ENCODE results near the gene POLR2E. TPM values are rescaled to one million over a fixed set of nuclear protein-coding genes. Genes with fewer than 3 reads are reported as not detected.

POLR2E gene
- total RNA-seq: 10 to 100 TPM; 24.9 to 78.1 TPM

DNA sequence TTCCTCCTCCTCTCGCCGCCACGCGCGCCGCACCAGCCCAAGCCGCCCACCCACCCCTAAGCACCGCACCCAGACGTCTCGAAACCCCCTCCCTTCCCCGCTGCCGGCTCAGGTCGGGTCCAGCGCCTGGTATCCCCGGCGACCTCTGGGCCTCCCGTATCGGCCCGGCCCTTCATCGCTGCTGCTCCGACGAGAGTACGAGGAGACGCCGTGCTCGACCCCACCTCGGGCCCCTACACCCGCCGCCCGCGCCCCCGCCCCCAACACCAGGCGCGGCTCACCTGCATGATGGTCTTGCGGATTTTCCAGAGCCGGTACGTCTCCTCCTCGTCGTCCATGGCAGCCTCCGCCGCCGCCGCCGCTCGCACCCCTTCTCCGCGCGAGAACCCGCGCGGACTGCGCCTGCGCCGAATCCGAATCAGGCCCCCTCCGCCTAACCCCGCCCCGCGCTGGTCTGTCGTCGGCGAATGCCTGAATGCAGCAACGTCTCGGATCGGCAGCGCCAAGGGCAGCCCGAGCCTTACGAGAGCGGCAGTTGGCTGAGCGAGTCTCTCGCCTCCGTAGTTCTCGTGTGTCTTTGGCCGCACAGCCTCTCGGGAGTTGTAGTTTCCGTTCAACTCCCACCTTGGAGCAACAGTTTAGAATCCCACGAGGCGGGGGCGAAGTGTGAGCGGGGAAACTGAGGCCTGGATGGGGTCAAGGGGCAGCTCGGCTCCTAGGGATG lies at the start of gene POLR2E:
TSS of gene POLR2E (minus strand) at position 398 of the 724 bp plus-strand sequence. CDS start at position 338, 60 bp downstream.
- 0% methylated on average over 2 to 59 of the region's 81 CpGs for WGBS, 2 donors
- intact Hi-C loops (cut with DNase I): no loop called here
- DNase-seq (peak; percentile 99 to 100 (median 100)), ATAC-seq (peak; percentile 99)
- Histone ChIP-seq H3K9me3 (no peaks in the 10 kb centered on the region), H3K36me3 (replicated peaks in 1 of 2; ENCODE audit: insufficient read depth in 1 of 2, low read depth in 2 of 2) (peaks cover 0 to 11% of the 10 kb centered on the region in 2 donors), H3K4me1 (peaks cover 25% of the 10 kb centered on the region), H3K27ac (peak within 1 kb of the TSS; percentile 22 to 60 (median 50)), H3K4me3 (peak within 1 kb of the TSS; percentile 74 to 87), H3K27me3 (no peaks in the 10 kb centered on the region)
- TF ChIP-seq, protein P1, sequence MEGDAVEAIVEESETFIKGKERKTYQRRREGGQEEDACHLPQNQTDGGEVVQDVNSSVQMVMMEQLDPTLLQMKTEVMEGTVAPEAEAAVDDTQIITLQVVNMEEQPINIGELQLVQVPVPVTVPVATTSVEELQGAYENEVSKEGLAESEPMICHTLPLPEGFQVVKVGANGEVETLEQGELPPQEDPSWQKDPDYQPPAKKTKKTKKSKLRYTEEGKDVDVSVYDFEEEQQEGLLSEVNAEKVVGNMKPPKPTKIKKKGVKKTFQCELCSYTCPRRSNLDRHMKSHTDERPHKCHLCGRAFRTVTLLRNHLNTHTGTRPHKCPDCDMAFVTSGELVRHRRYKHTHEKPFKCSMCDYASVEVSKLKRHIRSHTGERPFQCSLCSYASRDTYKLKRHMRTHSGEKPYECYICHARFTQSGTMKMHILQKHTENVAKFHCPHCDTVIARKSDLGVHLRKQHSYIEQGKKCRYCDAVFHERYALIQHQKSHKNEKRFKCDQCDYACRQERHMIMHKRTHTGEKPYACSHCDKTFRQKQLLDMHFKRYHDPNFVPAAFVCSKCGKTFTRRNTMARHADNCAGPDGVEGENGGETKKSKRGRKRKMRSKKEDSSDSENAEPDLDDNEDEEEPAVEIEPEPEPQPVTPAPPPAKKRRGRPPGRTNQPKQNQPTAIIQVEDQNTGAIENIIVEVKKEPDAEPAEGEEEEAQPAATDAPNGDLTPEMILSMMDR (IDR thresholded peaks at IDR 0.05): no peak
- peak in 2 of 3 donors; percentile 73 to 87 for TF ChIP-seq POLR2A (IDR thresholded peaks at IDR 0.05)

DNA sequence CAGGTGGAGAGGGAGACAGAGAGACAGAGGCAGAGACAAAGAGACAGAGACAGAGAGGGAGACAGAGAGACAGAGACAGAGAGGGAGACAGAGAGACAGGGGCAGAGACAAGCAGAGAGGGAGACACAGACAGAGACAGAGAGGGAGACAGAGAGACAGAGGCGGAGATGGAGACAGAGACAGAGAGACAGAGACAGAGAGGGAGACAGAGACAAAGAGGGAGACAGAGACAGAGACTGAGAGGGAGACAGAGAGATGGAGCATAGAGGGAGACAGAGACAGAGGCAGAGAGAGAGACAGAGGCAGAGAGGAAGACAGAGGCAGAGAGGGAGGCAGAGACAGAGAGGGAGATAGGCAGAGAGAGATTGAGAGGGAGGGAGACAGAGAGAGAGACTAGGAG lies 49.6 kb upstream of the POLR2E start:
- intact Hi-C loops (cut with DNase I): no loop called here
- 94 to 100% methylated on average over 1 of the region's 1 CpG for WGBS, 2 donors
- Histone ChIP-seq H3K4me1 (no peaks in the 10 kb centered on the region), H3K9me3 (no peaks in the 10 kb centered on the region), H3K36me3 (replicated peaks in 1 of 2; ENCODE audit: insufficient read depth in 1 of 2, low read depth in 2 of 2) (peaks cover 0 to 2% of the 10 kb centered on the region in 2 donors), H3K4me3 (no peak overlapping the region), H3K27ac (no peak overlapping the region), H3K27me3 (no peaks in the 10 kb centered on the region)
- no peak for ATAC-seq
- TF ChIP-seq POLR2A (IDR thresholded peaks at IDR 0.05): no peak
- TF ChIP-seq, protein P1 (IDR thresholded peaks at IDR 0.05): no peak
- no peak for DNase-seq

DNA sequence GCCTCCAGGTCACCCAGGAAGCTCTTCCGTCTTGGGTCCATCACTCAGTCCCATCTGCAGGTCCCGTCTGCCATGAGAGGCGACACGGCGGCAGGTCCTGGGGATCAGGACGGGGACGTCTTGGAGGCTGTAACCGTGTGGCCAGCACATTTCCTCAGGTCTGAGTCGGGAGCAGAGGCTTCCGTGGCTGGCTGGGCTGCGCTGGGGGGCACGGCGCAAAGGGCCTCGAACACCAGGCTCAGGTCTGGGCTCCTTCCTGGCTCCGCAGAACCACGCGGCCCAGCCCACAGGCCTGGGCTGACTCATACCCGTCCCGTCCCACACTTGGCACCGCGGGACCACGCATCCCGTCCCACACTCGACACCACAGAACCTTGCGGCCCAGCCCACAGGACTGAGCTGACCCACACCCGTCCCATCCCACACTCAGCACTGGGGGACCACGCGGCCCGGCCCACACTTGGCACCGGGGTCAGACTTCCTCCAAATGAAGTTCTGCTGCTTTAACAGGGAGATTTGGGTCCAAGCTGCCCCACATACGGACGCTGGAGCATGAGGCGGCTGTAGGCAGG lies 48.7 kb upstream of the POLR2E start:
- H3K9me3 ChIP-seq: no peaks in the 10 kb centered on the region
- H3K27ac ChIP-seq: no peak overlapping the region
- intact Hi-C loops (cut with DNase I): no loop called here
- H3K36me3 ChIP-seq (replicated peaks in 1 of 2; ENCODE audit: insufficient read depth in 1 of 2, low read depth in 2 of 2): peaks cover 0 to 2% of the 10 kb centered on the region in 2 donors
- DNase-seq (no peak), ATAC-seq (no peak)
- no peak overlapping the region for H3K4me3 ChIP-seq
- TF ChIP-seq, protein P1 (IDR thresholded peaks at IDR 0.05): no peak
- TF ChIP-seq POLR2A (IDR thresholded peaks at IDR 0.05): no peak
- H3K27me3 ChIP-seq: no peaks in the 10 kb centered on the region
- H3K4me1 ChIP-seq: no peaks in the 10 kb centered on the region
- WGBS, 2 donors: 94 to 99% methylated on average over 29 to 30 of the region's 33 CpGs

DNA sequence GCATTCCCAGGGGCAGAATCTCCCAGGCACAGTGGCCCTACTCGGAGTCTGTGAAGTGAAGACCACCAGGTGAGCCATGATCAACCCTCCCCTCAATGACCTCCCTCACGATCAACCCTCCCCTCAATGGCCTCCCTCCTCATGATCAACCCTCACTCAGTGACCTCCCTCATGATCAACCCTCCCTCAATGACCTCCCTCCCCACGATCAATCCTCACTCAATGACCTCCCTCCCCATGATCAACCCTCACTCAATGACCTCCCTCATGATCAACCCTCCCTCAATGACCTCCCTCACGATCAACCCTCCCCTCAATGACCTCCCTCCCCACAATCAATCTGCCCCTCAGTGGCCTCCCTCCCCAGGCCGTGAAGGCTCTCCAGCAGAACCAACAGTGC lies 46.8 kb upstream of the POLR2E start:
- no peak overlapping the region for H3K27ac ChIP-seq
- intact Hi-C loops (cut with DNase I): no loop called here
- H3K4me3 ChIP-seq: no peak overlapping the region
- H3K9me3 ChIP-seq: no peaks in the 10 kb centered on the region
- no peak for TF ChIP-seq POLR2A (IDR thresholded peaks at IDR 0.05)
- TF ChIP-seq, protein P1 (IDR thresholded peaks at IDR 0.05): no peak
- ATAC-seq: no peak
- 75 to 83% methylated on average over 5 of the region's 5 CpGs for WGBS, 2 donors
- H3K27me3 ChIP-seq: no peaks in the 10 kb centered on the region
- DNase-seq: no peak
- H3K36me3 ChIP-seq (replicated peaks in 1 of 2; ENCODE audit: insufficient read depth in 1 of 2, low read depth in 2 of 2): peaks cover 0 to 2% of the 10 kb centered on the region in 2 donors
- H3K4me1 ChIP-seq: no peaks in the 10 kb centered on the region

Measured in body of pancreas (tissue), 4 donors.